AG04449 (cell line): ENCODE results near the gene PTPN2.

Experiments used
- CTCF ChIA-PET: fragments of 350-600 bp; formaldehyde crosslinking; extraction: SDS; loops from one replicate; lab custom pipeline; 2021; ENCODE audit warnings: antibody characterized with exemption; lab: Yijun Ruan, JAX
- POLR2A ChIA-PET: fragments of 400-600, 350-600 bp; formaldehyde crosslinking; extraction: SDS; loops from one replicate; lab custom pipeline; 2020; ENCODE audit warnings: antibody characterized with exemption, inconsistent platforms; lab: Yijun Ruan, JAX
- DNase-seq: peaks from one replicate; pipeline ENCODE4 v3.0.0-alpha.2; 2010; ENCODE audit warnings: low read depth, low spot score
- H3K4me3 ChIP-seq: 2 replicates; pipeline ENCODE4 v1.5.1; 2011; ENCODE audit warnings: low read depth, mild to moderate bottlenecking, control low read depth, low read length
- CTCF ChIP-seq: IDR thresholded peaks from one replicate; pipeline ENCODE4 v1.5.1; 2011; ENCODE audit warnings: mild to moderate bottlenecking, moderate library complexity, low read length, control low read depth, inconsistent platforms; ENCODE audit not compliant: insufficient read depth; ENCODE audit errors: missing control alignments

PTPN2 gene

DNA sequence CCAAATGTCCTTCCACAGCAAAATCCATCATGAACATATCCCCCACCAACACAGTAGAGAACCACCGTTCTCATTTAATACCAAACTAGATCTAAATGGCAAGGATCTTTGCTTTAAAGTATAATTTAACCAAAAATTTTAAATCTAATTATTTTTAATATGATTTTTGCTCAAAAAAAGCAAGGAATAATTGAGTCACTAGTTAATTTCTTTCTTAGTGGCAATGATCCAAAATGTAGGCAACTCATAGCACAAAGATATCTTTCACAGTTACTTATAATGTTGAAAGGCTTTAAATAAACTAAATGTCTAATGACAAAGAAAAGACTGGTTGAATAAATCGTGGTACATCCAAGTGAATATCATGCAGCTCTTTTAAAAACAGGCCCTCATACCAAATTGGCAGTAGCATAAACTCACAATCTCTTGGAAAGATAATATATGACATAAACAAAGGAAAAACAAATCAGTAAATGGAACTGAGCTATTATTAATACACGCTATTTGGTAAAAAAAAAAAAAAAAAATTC is 20.3 kb downstream of the PTPN2 start:
- ChIA-PET CTCF (interaction anchor here (1.2 to 1.9 kb wide), 2 partner anchors 13 to 30 kb away, joined by 3 to 7 read pairs; no protein-coding TSS in a partner anchor), POLR2A (interaction anchor here (2.2 kb wide), 1 partner anchor 20 kb away, joined by 6 read pairs; the partner anchor contains the start of gene PTPN2)
- no peak for DNase-seq
- H3K4me3 ChIP-seq: no peak overlapping the region
- TF ChIP-seq CTCF: no peak

GRCh38 chr18:12862874-12863482 is 21.1 kb downstream of the PTPN2 start:
- no peak for DNase-seq
- no peak overlapping the region for H3K4me3 ChIP-seq
- CTCF ChIA-PET: interaction anchor here (1.2 kb wide), 1 partner anchor 14 kb away, joined by 3 read pairs; no protein-coding TSS in a partner anchor
- POLR2A ChIA-PET: interaction anchor here (2.2 kb wide), 1 partner anchor 21 kb away, joined by 6 read pairs; the partner anchor contains the start of gene PTPN2
- no peak for TF ChIP-seq CTCF

DNA sequence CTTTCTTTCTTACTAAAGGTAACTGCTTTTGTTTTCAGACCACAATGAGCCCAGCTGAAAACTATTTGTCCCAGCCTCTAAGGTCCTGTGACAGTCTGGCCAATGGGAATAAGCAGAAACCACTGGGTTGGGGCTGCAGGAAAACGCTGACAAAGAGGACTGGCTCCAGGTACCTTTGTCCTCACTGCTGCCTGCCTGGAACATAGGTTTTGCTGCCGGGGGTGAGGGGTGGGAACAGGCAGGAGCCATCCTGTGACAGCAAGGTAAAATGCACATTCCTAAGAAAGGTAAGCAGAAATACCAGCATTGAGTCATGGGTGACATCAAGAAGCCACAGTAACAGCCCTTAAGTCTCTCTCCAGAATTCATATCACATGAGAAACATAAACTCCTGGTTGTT is 21.6 kb downstream of the PTPN2 start:
- no peak overlapping the region for H3K4me3 ChIP-seq
- no peak for TF ChIP-seq CTCF
- DNase-seq: no peak
- ChIA-PET CTCF (no interaction called here), POLR2A (interaction anchor here (2.2 kb wide), 1 partner anchor 21 kb away, joined by 6 read pairs; the partner anchor contains the start of gene PTPN2)

DNA sequence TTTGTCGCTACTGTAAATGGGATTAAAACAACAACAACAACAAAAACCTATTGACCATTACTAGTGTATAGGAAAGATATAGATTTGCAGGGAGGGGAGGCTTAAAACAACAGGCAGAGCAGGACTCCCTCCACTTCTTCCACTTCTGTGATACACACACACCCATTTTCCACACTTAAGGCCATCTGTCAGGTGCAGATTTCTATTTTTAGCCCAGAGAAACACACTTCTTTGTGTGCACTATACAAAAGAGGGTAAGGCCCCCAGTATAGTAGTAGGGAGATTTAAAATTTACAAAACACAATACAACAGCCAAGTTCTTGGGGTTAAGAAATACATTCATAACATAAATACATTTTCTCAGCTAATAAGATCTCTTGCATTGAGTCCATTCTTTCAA is 22.4 kb downstream of the PTPN2 start:
- CTCF ChIA-PET: interaction anchor here (0.7 kb wide), 1 partner anchor 12 kb away, joined by 4 read pairs; no protein-coding TSS in a partner anchor
- no peak overlapping the region for H3K4me3 ChIP-seq
- POLR2A ChIA-PET: interaction anchor here (2.2 kb wide), 1 partner anchor 22 kb away, joined by 6 read pairs; the partner anchor contains the start of gene PTPN2
- DNase-seq: no peak
- TF ChIP-seq CTCF: no peak

DNA sequence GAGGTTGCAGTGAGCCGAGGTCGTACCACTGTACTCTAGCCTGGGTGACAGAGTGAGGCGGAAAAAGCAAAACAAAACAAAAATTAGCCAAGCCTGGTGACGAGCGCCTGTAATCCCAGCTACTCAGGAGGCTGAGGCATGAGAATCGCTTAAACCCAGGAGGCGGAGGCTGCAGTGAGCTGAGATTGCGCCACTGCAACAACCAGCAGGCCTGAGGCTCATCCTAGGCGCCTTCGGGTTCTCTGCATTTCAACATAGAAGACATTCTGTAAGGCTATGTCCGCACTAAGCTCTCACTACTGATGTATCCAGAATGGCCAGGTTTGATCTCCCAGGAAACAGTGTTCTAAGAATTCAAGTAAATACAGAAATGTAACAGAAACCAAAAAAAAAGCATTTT is 23.5 kb downstream of the PTPN2 start:
- CTCF ChIA-PET: no interaction called here

More for the DNA sequence above, 23.5 kb downstream of the PTPN2 start:
- DNase-seq: no peak
- H3K4me3 ChIP-seq: no peak overlapping the region
- no peak for TF ChIP-seq CTCF
- POLR2A ChIA-PET: interaction anchor here (0.6 kb wide), 1 partner anchor 62 kb away, joined by 3 read pairs; no protein-coding TSS in a partner anchor
